ENCODE data around the gene TMEM119.

The TMEM119 gene

DNA sequence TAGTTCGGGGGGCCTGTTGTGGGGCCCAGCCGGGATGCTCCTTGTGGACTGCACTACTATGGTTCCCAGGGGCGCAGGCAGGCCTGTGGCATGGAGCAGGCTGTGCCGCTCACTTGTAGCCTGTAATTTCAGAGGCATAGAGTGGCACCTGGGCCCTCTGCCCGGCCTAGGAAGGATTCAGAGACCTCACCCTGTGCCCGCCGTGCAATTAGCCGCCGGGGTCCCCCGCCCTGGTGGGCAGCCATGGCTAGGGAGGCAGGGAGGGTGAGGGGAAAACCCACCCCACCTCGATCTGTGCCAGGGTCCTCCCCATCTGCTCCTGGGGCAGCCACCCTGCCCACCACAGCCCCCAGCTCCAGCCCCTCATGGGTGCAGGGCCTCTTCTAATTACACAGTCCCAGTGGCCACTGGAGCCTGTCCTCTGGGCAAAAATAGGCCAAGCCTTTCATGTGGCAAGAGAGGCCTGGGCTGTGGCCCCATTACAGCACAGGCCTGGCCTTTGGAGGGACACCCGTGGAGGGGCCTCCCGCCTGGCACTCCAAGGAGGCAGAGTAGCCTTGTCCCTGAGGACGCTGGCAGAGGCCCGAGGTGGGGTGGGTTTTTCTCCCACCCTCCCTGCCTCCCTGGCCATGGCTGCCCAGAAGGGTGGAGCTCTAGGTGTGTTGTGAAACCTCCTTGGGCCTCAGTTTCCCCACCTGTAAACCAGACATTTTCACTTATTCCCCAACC, 5.3 kb upstream of the TMEM119 start:
- H3K9me3 Mint-ChIP-seq = peaks cover 5% of the 10 kb centered on the region
- peak overlapping the region; percentile 40 for H3K27ac Mint-ChIP-seq
- H3K4me1 Mint-ChIP-seq = peaks cover 20% of the 10 kb centered on the region
- peaks cover 9% of the 10 kb centered on the region for H3K27me3 Mint-ChIP-seq
- peak; percentile 29 for ATAC-seq
- H3K4me3 Mint-ChIP-seq = no peak overlapping the region
- H3K36me3 Mint-ChIP-seq = no peaks in the 10 kb centered on the region

GRCh38 chr12:108602209-108602705, 4.4 kb upstream of the TMEM119 start:
- Mint-ChIP-seq H3K9me3 (peaks cover 5% of the 10 kb centered on the region), H3K36me3 (no peaks in the 10 kb centered on the region), H3K27me3 (peaks cover under 1% of the 10 kb centered on the region), H3K4me1 (peaks cover 28% of the 10 kb centered on the region), H3K27ac (no peak overlapping the region), H3K4me3 (no peak overlapping the region)
- no peak for ATAC-seq

DNA sequence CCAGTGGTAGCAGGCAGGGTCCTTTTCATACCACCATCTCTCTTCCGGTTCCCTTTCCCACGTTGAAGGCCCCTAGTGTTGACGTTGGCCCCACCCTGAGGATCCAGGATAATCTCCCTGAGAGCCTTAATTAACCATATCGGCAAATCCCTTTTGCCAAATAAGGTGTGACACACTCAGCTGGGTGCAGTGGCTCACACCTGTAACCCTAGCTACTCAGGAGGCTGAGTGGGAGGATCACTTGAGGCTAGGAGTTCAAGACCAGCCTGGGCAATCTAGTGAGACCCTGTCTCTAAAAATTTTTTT, 2.8 kb upstream of the TMEM119 start:
- no peak overlapping the region for H3K27ac Mint-ChIP-seq
- H3K4me1 Mint-ChIP-seq = peaks cover 18% of the 10 kb centered on the region
- peaks cover 2% of the 10 kb centered on the region for H3K9me3 Mint-ChIP-seq
- H3K27me3 Mint-ChIP-seq = no peaks in the 10 kb centered on the region
- no peaks in the 10 kb centered on the region for H3K36me3 Mint-ChIP-seq
- H3K4me3 Mint-ChIP-seq = no peak overlapping the region
- ATAC-seq = no peak

GRCh38 chr12:108599948-108600701, 2.2 kb upstream of the TMEM119 start:
- Mint-ChIP-seq H3K4me3 (no peak overlapping the region), H3K4me1 (peaks cover 13% of the 10 kb centered on the region), H3K27ac (no peak overlapping the region), H3K27me3 (no peaks in the 10 kb centered on the region), H3K9me3 (no peaks in the 10 kb centered on the region), H3K36me3 (no peaks in the 10 kb centered on the region)
- ATAC-seq = no peak

- H3K9me3 Mint-ChIP-seq = no peaks in the 10 kb centered on the region
- no peaks in the 10 kb centered on the region for H3K36me3 Mint-ChIP-seq
- H3K4me3 Mint-ChIP-seq = no peak overlapping the region
- ATAC-seq = no peak
- no peaks in the 10 kb centered on the region for H3K27me3 Mint-ChIP-seq
- peaks cover 12% of the 10 kb centered on the region for H3K4me1 Mint-ChIP-seq
- no peak overlapping the region for H3K27ac Mint-ChIP-seq
Observed at GRCh38 chr12:108599541-108599940, 1.7 kb upstream of the TMEM119 start.

GRCh38 chr12:108598553-108599250, 818 bp upstream of the TMEM119 start:
- Mint-ChIP-seq H3K27me3 (no peaks in the 10 kb centered on the region), H3K27ac (peak overlapping the region; percentile 33)

DNA sequence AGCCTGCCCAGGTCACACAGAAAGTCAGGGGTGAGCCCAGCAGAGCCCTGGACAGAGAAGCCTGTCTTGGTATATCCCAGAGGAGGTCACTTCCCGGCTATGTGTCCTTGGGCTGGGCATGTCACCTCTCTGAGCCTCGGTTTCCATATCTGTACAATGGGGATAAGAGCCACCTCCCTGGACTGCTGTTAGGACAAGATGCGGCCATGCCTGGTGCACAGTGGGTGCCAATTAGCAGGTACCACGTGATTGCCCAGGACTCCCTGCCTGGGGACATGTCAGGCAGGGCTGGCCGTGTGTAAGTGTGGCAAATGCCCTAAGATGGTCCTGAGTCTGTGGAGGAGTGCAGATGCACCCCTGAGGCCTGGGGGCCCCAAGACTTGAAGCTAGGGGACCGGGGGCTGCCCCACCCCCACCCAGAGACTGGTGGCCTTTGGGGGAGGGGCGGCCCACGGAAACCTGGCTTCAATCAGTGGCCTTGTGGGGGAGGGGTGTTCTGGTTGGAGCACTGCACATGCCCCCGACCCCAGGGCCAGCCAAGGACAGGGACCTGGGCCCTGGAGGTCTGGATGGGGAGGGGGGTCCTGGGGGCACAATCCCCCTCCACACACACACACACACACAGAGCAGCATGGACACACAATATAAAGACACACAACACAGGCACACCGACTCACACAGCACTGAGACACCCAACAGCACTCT, 878 bp downstream of the TMEM119 start:
- H3K27me3 Mint-ChIP-seq = no peaks in the 10 kb centered on the region
- H3K4me1 Mint-ChIP-seq = peaks cover 12% of the 10 kb centered on the region
- no peaks in the 10 kb centered on the region for H3K9me3 Mint-ChIP-seq
- H3K4me3 Mint-ChIP-seq = no peak overlapping the region
- peak; percentile 35 for ATAC-seq
- H3K27ac Mint-ChIP-seq = no peak overlapping the region
- H3K36me3 Mint-ChIP-seq = no peaks in the 10 kb centered on the region

More at GRCh38 chr12:108598553-108599250, 818 bp upstream of the TMEM119 start:
- ATAC-seq = no peak
- H3K36me3 Mint-ChIP-seq = no peaks in the 10 kb centered on the region
- H3K4me1 Mint-ChIP-seq = peaks cover 12% of the 10 kb centered on the region
- no peaks in the 10 kb centered on the region for H3K9me3 Mint-ChIP-seq
- H3K4me3 Mint-ChIP-seq = no peak overlapping the region

DNA sequence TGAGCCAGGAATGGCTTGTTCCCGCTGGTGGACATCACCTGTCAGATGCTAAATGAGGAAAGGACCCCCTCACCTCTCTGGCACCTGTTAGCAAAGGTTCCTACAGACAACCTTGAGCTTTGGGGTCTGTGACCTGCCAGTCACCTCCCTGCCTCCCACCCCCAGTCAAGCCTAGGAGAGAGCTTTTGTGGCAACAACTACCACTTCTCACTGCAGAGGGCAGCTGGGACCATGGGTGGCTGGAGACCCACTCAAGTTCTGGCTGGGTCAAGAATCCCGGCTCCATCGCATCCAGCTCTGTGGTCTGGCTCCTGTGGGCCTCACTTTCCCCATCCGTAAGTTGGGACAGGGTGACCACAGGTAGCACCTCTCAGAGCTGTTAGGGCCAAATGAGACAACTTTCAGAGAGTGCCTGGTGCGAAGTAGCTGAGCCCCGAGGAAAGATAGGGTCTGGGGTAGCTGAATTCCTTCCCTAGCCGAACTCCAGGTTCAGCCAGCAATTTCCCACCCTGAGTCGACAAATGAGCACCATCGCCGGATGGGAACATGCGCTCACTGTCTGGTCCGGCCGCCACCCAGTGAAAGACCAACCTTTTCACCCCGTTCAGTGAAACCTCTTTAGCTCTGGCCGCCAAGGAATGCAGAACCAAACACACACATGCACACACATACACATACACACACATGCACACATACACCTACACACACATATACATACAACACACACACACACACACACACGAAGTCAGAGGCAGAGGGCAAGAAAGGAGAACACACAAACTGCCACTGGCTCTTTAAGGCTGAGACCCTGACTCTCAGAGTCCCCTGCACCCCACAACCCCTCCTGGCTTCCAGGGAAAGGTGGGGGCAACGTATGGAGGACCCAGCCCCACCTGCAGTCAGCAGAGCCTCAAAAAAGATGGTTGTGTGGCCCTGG, 1.9 kb downstream of the TMEM119 start:
- no peak for ATAC-seq
- no peaks in the 10 kb centered on the region for H3K27me3 Mint-ChIP-seq
- no peak overlapping the region for H3K4me3 Mint-ChIP-seq
- H3K9me3 Mint-ChIP-seq = no peaks in the 10 kb centered on the region
- no peak overlapping the region for H3K27ac Mint-ChIP-seq
- H3K36me3 Mint-ChIP-seq = no peaks in the 10 kb centered on the region
- peaks cover 12% of the 10 kb centered on the region for H3K4me1 Mint-ChIP-seq

- ATAC-seq = no peak
- H3K27me3 Mint-ChIP-seq = no peaks in the 10 kb centered on the region
- H3K36me3 Mint-ChIP-seq = no peaks in the 10 kb centered on the region
- H3K27ac Mint-ChIP-seq = no peak overlapping the region
- H3K9me3 Mint-ChIP-seq = no peaks in the 10 kb centered on the region
- peaks cover 12% of the 10 kb centered on the region for H3K4me1 Mint-ChIP-seq
- H3K4me3 Mint-ChIP-seq = no peak overlapping the region
Observed at GRCh38 chr12:108594960-108595710, 2.7 kb downstream of the TMEM119 start.

GRCh38 chr12:108594323-108594903, 3.5 kb downstream of the TMEM119 start:
- no peaks in the 10 kb centered on the region for H3K27me3 Mint-ChIP-seq
- H3K9me3 Mint-ChIP-seq = no peaks in the 10 kb centered on the region
- H3K4me1 Mint-ChIP-seq = peaks cover 12% of the 10 kb centered on the region
- no peaks in the 10 kb centered on the region for H3K36me3 Mint-ChIP-seq
- no peak overlapping the region for H3K4me3 Mint-ChIP-seq
- no peak for ATAC-seq
- H3K27ac Mint-ChIP-seq = no peak overlapping the region

- Mint-ChIP-seq H3K27ac (no peak overlapping the region), H3K9me3 (no peaks in the 10 kb centered on the region), H3K27me3 (peaks cover 10% of the 10 kb centered on the region), H3K4me1 (peaks cover 1% of the 10 kb centered on the region), H3K36me3 (no peaks in the 10 kb centered on the region), H3K4me3 (no peak overlapping the region)
- no peak for ATAC-seq
Observed at GRCh38 chr12:108592033-108592909, 5.6 kb downstream of the TMEM119 start.

DNA sequence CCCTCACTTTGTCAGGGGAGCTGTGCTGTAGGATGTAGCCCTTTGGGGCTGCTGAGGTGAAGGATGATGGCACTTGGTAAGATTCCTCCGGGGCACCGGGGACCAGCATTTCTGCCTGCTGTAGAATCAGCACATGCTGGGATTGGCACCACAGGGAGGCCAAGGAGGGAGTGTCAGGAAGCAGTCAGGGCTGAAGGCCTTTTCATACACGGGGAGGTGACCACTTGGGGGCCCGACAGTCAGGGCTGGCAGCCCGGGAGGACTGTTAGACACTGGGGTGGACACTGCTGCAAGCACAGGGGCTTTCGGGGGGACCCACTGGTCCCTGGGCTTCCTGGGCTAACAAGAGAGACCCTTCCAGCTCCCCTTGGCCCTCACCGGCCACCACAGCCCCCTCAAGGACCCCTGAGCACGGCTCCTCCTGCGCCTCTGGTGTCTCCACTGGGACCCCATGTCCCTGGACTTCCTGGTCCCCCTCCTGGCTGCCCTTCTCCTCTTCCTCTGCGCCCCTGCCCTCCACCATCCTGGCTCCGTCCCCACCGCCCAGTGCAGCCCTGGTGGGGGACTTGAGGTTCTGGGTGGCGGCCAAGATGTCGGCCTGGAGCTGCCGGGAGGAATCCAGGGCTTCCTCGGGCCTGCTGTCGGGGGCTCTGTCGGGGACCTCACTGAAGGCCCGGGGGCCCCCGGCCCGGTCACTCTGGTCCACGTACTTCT, 6.5 kb downstream of the TMEM119 start:
- Mint-ChIP-seq H3K9me3 (no peaks in the 10 kb centered on the region), H3K4me1 (no peaks in the 10 kb centered on the region), H3K4me3 (no peak overlapping the region), H3K27ac (no peak overlapping the region), H3K27me3 (peaks cover 12% of the 10 kb centered on the region), H3K36me3 (no peaks in the 10 kb centered on the region)
- ATAC-seq = no peak

All from stimulated activated memory B cell treated with anti-CD40 and anti-IgM and Interleukin-4, amounts not matched to agents 10 μg/mL and 1 μg/mL and 100 μg/mL, for 72 hours (primary cell).